ES-I3 (cell line): ENCODE results near the gene NDUFS8.

ENCODE experiments used
- H3K36me3 ChIP-seq: 2 replicates; pipeline ENCODE4 v1.6.1; 2013; ENCODE audit warnings: mild to moderate bottlenecking, low read length, control low read depth, moderate library complexity; ENCODE audit not compliant: insufficient read depth
- H3K4me1 ChIP-seq: 2 replicates; pipeline ENCODE4 v1.6.1; 2013; ENCODE audit warnings: mild to moderate bottlenecking, control low read depth, low read length; ENCODE audit not compliant: insufficient read depth
- H3K9ac ChIP-seq: 2 replicates; pipeline ENCODE4 v1.6.1; 2013; ENCODE audit warnings: low read depth, mild to moderate bottlenecking, low read length, moderate library complexity
- H3K9me3 ChIP-seq: 2 replicates; pipeline ENCODE4 v1.6.1; 2013; ENCODE audit warnings: mild to moderate bottlenecking, low read length, moderate library complexity; ENCODE audit not compliant: control insufficient read depth, insufficient read depth

Gene NDUFS8

DNA sequence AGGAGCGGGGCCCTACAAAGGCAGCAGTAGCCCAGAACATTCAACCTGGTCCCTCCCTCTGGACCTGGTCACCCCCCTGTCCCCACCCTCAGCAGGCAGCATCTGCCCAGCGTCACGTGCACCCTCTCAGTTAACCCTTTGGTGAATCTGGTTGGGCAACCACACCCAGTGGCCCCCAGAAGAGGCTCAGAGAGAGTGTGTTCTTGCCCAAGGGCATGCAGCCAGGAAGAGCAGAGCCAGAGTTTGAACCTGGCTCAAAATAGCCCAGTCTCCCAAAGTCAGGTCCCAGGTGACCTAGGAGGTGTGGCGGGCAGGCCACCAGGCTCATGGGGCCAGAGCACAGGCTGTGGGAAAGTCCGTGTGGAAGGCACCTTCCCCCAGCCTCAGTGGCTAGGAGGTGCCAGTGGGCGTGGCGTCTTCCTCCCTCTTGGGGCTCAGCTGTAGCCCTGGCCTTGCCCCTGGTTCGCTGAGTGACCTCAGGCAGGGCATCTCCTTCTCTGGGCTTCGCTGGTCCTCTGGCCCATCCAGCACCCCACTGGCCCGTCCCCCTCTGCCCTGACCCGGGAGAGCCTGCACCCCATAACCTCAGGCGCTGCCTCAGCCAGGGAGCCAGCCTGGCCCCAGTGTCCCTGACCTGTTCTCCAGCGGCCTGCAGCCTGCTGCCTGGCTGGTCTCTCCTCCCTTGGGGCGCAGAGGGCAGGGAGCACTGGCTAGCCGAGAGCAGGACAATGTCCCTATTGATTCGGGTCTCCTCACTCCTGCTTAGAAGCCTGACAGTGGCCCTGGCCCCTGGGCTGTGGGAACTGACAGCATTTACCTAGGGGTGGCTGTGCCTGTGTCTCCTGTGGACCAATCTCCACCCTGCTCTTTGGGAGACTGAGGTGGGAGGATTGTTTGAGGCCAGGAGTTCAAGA lies 13.3 kb upstream of the NDUFS8 start:
- Histone ChIP-seq H3K36me3 (no peaks in the 10 kb centered on the region), H3K4me1 (peaks cover 14% of the 10 kb centered on the region; the same call in 1 of the 2 replicates), H3K9me3 (no peaks in the 10 kb centered on the region), H3K9ac (no peak overlapping the region)

DNA sequence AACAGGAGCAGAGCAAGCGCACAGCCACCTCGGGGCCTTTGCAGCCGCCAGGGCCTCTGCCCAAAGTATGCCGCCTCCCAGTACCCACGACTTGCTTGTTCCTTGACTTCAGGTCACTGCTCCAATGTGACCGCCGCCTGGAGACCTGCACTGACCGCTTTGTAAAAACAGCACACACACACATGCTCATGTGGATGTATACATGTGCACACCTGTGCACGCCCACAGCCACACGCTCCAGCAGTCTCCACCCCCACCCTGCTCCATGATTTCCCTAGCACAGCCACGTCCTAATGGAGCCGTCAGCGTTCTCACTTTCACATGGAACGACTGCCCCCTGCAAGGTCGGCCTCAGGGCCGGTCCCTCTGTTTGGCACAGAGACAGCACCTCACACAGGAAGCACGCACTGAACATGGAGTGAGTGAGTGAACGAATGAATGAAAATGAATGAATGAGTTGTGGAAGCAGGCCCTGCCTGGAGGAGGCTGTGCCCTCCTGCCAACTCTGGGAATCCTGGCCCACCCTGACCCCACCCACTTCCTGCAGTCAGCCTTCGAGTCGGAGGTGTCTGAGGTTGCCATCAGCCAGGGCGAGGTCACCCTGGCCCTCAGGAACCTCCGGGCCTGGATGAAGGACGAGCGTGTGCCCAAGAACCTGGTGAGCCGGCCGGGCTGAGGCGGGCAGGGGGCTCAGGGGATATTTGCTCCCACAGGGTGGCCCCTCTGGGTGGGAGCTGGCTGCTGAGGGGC lies 12.3 kb upstream of the NDUFS8 start:
- no peaks in the 10 kb centered on the region for H3K36me3 ChIP-seq
- H3K9ac ChIP-seq: no peak overlapping the region
- peaks cover 14% of the 10 kb centered on the region; the same call in 1 of the 2 replicates for H3K4me1 ChIP-seq

DNA sequence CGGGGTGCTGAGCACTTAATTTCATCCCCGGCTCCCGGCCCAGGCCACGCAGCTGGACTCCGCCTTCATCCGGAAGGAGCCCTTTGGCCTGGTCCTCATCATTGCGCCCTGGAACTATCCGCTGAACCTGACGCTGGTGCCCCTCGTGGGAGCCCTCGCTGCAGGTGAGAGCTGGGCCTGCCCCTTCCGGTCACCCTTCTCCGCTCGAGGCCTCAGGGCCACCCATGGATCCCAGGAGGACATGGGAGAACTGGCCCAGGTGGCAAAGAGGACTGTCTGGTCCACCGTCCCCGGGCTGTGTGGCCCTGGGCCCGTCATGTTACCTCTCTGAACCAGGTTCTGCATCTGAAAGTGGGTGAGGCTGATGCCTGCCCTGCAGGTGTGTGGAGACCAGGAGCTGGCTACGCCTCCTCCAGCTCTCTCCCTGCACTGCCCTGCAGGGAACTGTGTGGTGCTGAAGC lies 11.7 kb upstream of the NDUFS8 start:
- H3K9ac ChIP-seq: no peak overlapping the region
- H3K9me3 ChIP-seq: no peaks in the 10 kb centered on the region
- H3K36me3 ChIP-seq: no peaks in the 10 kb centered on the region
- H3K4me1 ChIP-seq: peaks cover 14% of the 10 kb centered on the region; the same call in 1 of the 2 replicates

More for the DNA sequence above, 12.3 kb upstream of the NDUFS8 start:
- no peaks in the 10 kb centered on the region for H3K9me3 ChIP-seq

DNA sequence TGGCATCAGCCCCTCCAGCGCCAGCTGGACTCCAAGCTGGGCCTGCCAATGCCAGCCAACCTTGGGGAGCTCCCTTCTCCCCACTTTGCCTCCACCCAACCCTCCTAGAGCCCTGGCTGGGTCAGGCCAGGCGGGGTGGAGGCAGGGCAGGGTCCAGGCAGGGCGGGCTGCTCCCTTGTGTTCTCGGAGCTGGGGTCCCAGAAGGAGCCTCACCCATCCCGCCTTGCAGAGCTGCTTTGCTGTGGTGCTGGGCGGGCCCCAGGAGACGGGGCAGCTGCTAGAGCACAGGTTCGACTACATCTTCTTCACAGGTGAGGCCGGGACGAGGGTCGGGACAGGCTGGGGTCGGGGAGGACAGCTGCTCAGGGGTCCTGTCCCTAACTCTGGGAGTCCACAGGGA lies 11.0 kb upstream of the NDUFS8 start:
- Histone ChIP-seq H3K4me1 (peaks cover 12% of the 10 kb centered on the region; the same call in 1 of the 2 replicates), H3K9ac (no peak overlapping the region), H3K9me3 (no peaks in the 10 kb centered on the region), H3K36me3 (no peaks in the 10 kb centered on the region)

DNA sequence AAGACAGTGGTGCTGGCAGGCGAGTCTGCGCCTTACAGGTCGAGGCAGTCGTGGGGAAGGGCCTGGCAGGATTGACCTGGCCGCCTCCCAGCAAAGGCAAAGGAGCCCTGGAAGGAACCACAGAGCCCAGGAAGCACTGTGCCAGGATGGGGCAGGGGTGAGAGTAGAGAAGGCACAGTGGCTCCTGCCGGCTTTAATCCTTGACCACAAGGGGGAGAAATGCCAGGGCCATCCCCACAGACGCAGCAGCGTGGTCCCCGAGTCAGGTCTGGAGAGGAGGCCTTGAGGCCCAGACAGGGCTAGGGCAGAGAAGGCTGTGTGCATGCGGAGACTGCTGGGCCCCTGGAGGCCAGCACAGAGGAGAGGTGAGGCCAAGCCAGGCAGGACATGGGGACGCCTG lies 9.9 kb upstream of the NDUFS8 start:
- H3K4me1 ChIP-seq: peaks cover 8% of the 10 kb centered on the region; the same call in 1 of the 2 replicates

DNA sequence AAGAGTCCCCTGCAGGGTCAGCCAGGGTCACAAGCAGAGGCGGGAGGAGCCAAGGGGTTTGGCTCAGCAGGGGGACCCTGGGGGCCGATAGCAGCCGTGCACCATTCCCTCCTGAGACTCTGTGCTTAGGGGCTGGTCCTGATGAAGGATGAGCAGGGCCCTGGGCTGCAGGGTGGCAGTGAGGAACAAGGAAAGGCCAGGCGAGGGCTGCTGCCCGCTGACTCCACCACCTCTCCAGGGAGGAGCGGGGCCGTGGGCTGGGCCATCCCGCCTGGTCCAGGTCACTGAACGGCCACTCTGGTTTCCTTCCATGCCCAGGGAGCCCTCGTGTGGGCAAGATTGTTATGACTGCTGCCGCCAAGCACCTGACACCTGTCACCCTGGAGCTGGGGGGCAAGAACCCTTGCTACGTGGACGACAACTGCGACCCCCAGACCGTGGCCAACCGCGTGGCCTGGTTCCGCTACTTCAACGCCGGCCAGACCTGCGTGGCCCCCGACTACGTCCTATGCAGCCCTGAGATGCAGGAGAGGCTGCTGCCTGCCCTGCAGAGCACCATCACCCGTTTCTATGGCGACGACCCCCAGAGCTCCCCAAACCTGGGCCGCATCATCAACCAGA lies 9.2 kb upstream of the NDUFS8 start:
- Histone ChIP-seq H3K9ac (no peak overlapping the region), H3K4me1 (peaks cover 8% of the 10 kb centered on the region; the same call in 1 of the 2 replicates), H3K9me3 (no peaks in the 10 kb centered on the region), H3K36me3 (no peaks in the 10 kb centered on the region)

More for the DNA sequence above, 9.9 kb upstream of the NDUFS8 start:
- no peak overlapping the region for H3K9ac ChIP-seq
- H3K9me3 ChIP-seq: no peaks in the 10 kb centered on the region
- no peaks in the 10 kb centered on the region for H3K36me3 ChIP-seq

DNA sequence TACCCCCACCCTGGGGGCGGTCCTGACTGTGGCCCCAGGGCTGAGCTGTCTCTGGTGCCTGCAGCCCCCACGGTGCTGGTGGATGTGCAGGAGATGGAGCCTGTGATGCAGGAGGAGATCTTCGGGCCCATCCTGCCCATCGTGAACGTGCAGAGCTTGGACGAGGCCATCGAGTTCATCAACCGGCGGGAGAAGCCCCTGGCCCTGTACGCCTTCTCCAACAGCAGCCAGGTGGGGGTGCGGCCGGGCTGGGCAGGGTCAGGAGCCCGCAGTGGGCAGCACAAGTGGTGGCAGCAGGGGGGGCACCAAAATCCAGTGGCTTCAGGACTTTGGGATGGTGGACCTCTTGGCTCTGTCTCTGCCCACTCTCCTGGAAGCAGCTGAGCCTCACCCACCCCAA lies 8.0 kb upstream of the NDUFS8 start:
- H3K9ac ChIP-seq: no peak overlapping the region
- peaks cover 4% of the 10 kb centered on the region; the same call in 1 of the 2 replicates for H3K4me1 ChIP-seq
- H3K36me3 ChIP-seq: no peaks in the 10 kb centered on the region
- H3K9me3 ChIP-seq: no peaks in the 10 kb centered on the region

DNA sequence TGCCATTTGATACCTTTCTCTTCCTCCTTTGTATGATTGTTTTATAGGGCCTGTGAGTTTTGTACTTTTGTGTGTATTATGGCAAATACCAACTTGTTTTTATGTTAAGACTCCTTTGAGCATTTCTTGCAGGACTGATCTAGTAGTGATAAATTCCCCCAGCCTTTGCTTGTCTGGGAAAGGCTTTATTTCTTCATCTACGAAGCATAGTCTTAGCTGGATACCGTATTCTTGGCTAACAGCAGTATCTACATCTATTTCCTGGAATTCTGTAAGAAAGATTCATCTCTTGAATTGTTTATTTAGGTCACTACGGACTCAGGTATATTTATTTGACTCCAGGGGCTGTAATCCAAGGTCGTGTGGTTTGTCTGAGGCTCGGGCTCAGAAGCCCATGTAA lies 6.0 kb upstream of the NDUFS8 start:
- Histone ChIP-seq H3K9ac (no peak overlapping the region), H3K4me1 (peaks cover 12% of the 10 kb centered on the region; the same call in 1 of the 2 replicates), H3K36me3 (no peaks in the 10 kb centered on the region), H3K9me3 (no peaks in the 10 kb centered on the region)

DNA sequence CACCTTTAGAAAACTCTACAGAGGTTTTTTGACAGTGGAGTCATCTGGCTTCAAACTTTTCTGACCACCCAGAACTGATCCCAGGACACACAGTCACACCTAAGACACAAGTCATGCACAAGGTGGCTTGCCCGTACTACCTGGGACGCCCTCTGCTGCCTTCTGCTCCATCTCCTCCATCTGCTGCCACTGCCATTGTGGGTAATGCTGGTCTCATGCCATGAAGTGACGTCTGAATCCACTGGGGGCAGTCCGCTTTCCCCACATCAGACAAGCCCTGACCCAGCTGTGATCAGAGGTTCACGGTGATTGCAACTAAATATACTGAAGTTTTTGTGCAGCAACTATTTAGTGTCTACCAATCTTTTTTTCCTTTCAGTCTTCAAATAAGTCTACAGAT lies 5.4 kb upstream of the NDUFS8 start:
- Histone ChIP-seq H3K9me3 (no peaks in the 10 kb centered on the region), H3K4me1 (peaks cover 12% of the 10 kb centered on the region; the same call in 1 of the 2 replicates), H3K9ac (no peak overlapping the region), H3K36me3 (no peaks in the 10 kb centered on the region)

DNA sequence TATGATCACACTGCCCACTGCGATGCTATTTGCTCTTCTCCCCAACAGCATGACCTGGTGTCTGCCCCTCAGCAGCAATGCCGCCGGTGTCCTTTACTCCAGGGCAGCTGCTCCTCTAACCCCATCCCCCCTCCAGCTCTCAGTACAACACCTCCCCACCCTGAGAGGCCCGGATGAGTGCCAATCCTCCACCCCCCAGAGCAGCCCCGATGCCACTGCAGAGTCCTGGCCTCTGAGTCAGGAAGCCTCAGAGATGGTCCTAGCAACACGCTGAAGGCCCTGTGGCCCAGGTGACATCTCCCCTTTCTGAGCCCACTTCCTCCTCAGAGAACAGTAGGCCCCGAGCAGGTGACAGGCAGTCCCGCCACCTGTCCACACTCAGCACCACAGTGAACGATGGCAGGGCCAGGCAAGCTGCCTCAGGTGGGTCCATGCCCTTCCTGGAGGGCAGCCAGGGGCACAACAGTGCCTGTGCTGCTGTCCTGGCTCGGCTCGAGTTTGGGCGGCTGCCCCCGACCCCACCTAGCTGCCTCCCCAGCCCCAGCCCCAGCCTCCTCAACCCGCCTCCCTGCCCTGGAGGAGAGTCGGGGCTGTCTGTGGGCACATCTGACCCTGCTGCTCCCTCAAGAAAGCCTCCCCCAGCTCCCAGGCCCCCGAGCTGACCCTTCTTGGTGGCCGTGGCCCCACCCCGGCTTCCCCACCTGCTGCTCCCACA lies 3.9 kb upstream of the NDUFS8 start:
- H3K9ac ChIP-seq: no peak overlapping the region
- peaks cover 8% of the 10 kb centered on the region; the same call in 1 of the 2 replicates for H3K4me1 ChIP-seq
- H3K36me3 ChIP-seq: no peaks in the 10 kb centered on the region
- no peaks in the 10 kb centered on the region for H3K9me3 ChIP-seq

DNA sequence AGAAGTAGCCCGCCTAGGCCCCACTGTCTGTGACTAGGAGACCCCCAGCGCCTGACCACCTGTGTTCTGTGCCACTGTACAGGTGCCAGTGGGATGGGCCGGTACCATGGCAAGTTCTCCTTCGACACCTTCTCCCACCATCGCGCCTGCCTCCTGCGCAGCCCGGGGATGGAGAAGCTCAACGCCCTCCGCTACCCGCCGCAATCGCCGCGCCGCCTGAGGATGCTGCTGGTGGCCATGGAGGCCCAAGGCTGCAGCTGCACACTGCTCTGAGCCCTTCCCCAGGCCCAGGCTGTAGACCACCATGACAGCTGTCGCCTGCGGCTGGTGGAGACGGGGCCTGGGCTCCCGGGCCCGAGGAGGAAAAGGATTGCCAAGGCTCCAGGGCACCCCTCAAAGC lies 2.8 kb upstream of the NDUFS8 start:
- H3K9ac ChIP-seq: no peak overlapping the region
- peaks cover 3% of the 10 kb centered on the region; the same call in 1 of the 2 replicates for H3K36me3 ChIP-seq
- H3K4me1 ChIP-seq: peaks cover 8% of the 10 kb centered on the region; the same call in 1 of the 2 replicates
- H3K9me3 ChIP-seq: no peaks in the 10 kb centered on the region

DNA sequence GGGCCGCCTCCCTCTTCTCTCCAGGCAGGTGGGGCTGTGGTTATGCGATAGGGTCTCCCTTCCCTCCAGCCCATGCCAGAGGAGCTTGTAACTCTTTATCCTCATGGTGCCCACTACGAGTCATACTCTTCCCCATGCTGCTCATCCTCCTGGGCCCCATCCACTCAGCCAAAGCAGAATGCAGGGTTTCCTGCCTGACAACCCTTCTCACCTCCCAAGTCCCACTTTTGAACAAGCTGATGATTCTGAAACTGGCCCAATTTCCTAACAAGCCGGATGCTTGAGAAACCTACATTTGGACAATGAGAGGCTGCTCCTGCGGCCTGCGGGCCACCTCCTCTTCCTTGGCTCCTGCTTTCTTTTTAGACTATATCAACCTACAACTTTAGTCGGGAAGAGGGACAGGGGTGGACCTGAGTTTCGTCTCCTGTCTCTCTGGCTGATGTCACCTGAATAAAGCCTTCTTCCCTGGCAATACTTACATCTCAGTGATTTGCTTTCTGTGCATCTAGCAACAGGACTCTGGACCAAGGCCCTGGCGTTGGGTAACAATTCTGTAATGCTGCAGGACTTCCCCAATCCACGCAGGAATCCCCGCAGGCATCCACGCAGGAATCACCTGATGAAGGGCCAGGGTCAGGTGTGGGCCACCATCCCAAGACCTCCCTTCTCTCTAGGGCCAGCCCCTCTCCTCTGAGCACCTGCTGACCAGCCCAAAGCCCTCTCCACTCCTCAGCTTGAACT lies 1.5 kb upstream of the NDUFS8 start:
- Histone ChIP-seq H3K4me1 (peaks cover 8% of the 10 kb centered on the region; the same call in 1 of the 2 replicates), H3K36me3 (peaks cover 3% of the 10 kb centered on the region; the same call in 1 of the 2 replicates), H3K9ac (peak overlapping the region; percentile 90; the same call in 1 of the 2 replicates)

DNA sequence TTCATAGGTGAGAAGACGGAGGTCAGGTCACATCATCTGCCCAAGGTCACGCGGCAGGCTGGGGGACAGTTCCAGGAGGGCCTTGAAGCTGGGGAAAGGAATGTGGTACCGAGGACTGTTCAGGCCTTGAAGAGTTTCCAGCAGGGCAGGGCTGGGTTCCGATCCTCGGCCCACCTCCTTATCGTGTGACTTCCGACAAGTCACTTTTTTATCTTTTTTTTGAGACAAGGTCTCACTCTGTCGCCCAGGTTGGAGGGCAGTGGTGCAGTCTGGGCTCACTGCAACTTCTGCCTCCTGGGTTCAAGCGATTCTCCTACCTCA lies 623 bp downstream of the NDUFS8 start:
- Histone ChIP-seq H3K9ac (peak overlapping the region; percentile 90), H3K36me3 (peaks cover 6% of the 10 kb centered on the region; the same call in 1 of the 2 replicates), H3K4me1 (peaks cover 8% of the 10 kb centered on the region; the same call in 1 of the 2 replicates), H3K9me3 (no peaks in the 10 kb centered on the region)

More for the DNA sequence above, 1.5 kb upstream of the NDUFS8 start:
- H3K9me3 ChIP-seq: no peaks in the 10 kb centered on the region
